OCI-LY7 (cell line): ENCODE measurements around the gene NOM1.

ENCODE experiments used
- EZH2phosphoT487 ChIP-seq: fragments of 200-600 bp; sonication (generic); IDR thresholded peaks from 2 replicates; pipeline ENCODE4 v1.6.1; 2018; ENCODE audit warnings: low read depth, borderline replicate concordance, mild to moderate bottlenecking, mixed run types, antibody characterized with exemption, low read length, moderate library complexity, mixed read lengths
- TF ChIP-seq, protein P1 (sequence below): fragments of 200-600 bp; sonication (generic); conservative IDR thresholded peaks from 2 replicates; pipeline ENCODE4 v1.5.1; 2014; ENCODE audit warnings: mild to moderate bottlenecking, antibody characterized with exemption, low read length, moderate library complexity, mixed read lengths

- TF ChIP-seq, protein P1, sequence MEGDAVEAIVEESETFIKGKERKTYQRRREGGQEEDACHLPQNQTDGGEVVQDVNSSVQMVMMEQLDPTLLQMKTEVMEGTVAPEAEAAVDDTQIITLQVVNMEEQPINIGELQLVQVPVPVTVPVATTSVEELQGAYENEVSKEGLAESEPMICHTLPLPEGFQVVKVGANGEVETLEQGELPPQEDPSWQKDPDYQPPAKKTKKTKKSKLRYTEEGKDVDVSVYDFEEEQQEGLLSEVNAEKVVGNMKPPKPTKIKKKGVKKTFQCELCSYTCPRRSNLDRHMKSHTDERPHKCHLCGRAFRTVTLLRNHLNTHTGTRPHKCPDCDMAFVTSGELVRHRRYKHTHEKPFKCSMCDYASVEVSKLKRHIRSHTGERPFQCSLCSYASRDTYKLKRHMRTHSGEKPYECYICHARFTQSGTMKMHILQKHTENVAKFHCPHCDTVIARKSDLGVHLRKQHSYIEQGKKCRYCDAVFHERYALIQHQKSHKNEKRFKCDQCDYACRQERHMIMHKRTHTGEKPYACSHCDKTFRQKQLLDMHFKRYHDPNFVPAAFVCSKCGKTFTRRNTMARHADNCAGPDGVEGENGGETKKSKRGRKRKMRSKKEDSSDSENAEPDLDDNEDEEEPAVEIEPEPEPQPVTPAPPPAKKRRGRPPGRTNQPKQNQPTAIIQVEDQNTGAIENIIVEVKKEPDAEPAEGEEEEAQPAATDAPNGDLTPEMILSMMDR: no peak
- TF ChIP-seq EZH2phosphoT487: no peak
Measured at GRCh38 chr7:157019718-157020451, 70.4 kb downstream of the NOM1 start.
